ENCODE data around the gene C12orf42.

The C12orf42 gene

GRCh38 chr12:103272949-103273348 is 222.8 kb downstream of the C12orf42 start:
- H3K27me3 ChIP-seq (ENCODE audit: control insufficient read depth in 1 of 2, insufficient read depth in 1 of 2, low read length in 2 of 2), result no peaks in the 10 kb centered on the region
- H3K4me1 ChIP-seq (ENCODE audit: control insufficient read depth, insufficient read depth, low read depth, low read length), result no peaks in the 10 kb centered on the region
- no peaks in the 10 kb centered on the region for H3K79me1 ChIP-seq (replicated peaks; ENCODE audit: low read length, poor library complexity, severe bottlenecking)
- no peak overlapping the region for H2BK120ac ChIP-seq (ENCODE audit: low read depth, low read length)
- H2BK12ac ChIP-seq (ENCODE audit: low read length in 2 of 2), result no peak overlapping the region
- H3K9me3 ChIP-seq (ENCODE audit: control insufficient read depth, low read length), result no peaks in the 10 kb centered on the region
- H3K14ac ChIP-seq (ENCODE audit: low read length in 2 of 2), result no peak overlapping the region
- H2AK5ac ChIP-seq (ENCODE audit: low read length, severe bottlenecking), result no peak overlapping the region
- H4K8ac ChIP-seq (ENCODE audit: low read length), result no peak overlapping the region
- H3K23ac ChIP-seq (ENCODE audit: low read length in 2 of 2), result no peak overlapping the region
- no peak for DNase-seq
- 100% methylated on average over 1 of the region's 1 CpG for WGBS
- no peak overlapping the region for H3K27ac ChIP-seq (ENCODE audit: low read length, poor library complexity, severe bottlenecking)
- no peak overlapping the region for H3K4me2 ChIP-seq (ENCODE audit: low read length, poor library complexity, severe bottlenecking)
- no peak overlapping the region for H3K18ac ChIP-seq (ENCODE audit: low read depth in 1 of 2, low read length in 2 of 2)
- H4K91ac ChIP-seq (ENCODE audit: low read length), result no peak overlapping the region
- no peak overlapping the region for H3K9ac ChIP-seq (ENCODE audit: low read length)
- H2AFZ ChIP-seq (ENCODE audit: low read depth, low read length), result no peak overlapping the region
- H3K36me3 ChIP-seq (ENCODE audit: control insufficient read depth in 1 of 2, insufficient read depth in 2 of 2, low read depth in 1 of 2, low read length in 2 of 2), result no peaks in the 10 kb centered on the region
- H2BK15ac ChIP-seq (ENCODE audit: low read depth, poor library complexity, severe bottlenecking), result no peak overlapping the region
- no peak overlapping the region for H3K4ac ChIP-seq (ENCODE audit: low read depth in 1 of 2, low read length in 2 of 2)
- H3K4me3 ChIP-seq (ENCODE audit: insufficient read depth in 1 of 2, low read depth in 1 of 2, low read length in 2 of 2), result no peak overlapping the region
- H2BK5ac ChIP-seq (ENCODE audit: low read depth, low read length, poor library complexity, severe bottlenecking), result no peak overlapping the region

GRCh38 chr12:103269946-103270345 is 225.8 kb downstream of the C12orf42 start:
- H3K79me1 ChIP-seq (replicated peaks; ENCODE audit: low read length, poor library complexity, severe bottlenecking), result no peaks in the 10 kb centered on the region
- H3K36me3 ChIP-seq (ENCODE audit: control insufficient read depth in 1 of 2, insufficient read depth in 2 of 2, low read depth in 1 of 2, low read length in 2 of 2), result no peaks in the 10 kb centered on the region
- no peak overlapping the region for H3K4me3 ChIP-seq (ENCODE audit: insufficient read depth in 1 of 2, low read depth in 1 of 2, low read length in 2 of 2)
- H3K9ac ChIP-seq (ENCODE audit: low read length), result no peak overlapping the region
- no peak overlapping the region for H3K14ac ChIP-seq (ENCODE audit: low read length in 2 of 2)
- H2AFZ ChIP-seq (ENCODE audit: low read depth, low read length), result no peak overlapping the region
- no peaks in the 10 kb centered on the region for H3K27me3 ChIP-seq (ENCODE audit: control insufficient read depth in 1 of 2, insufficient read depth in 1 of 2, low read length in 2 of 2)
- H3K18ac ChIP-seq (ENCODE audit: low read depth in 1 of 2, low read length in 2 of 2), result no peak overlapping the region
- DNase-seq, result peak; percentile 2
- no peak overlapping the region for H3K27ac ChIP-seq (ENCODE audit: low read length, poor library complexity, severe bottlenecking)
- H3K4me1 ChIP-seq (ENCODE audit: control insufficient read depth, insufficient read depth, low read depth, low read length), result no peaks in the 10 kb centered on the region
- H3K9me3 ChIP-seq (ENCODE audit: control insufficient read depth, low read length), result no peaks in the 10 kb centered on the region
- H3K4ac ChIP-seq (ENCODE audit: low read depth in 1 of 2, low read length in 2 of 2), result no peak overlapping the region
- no peak overlapping the region for H4K8ac ChIP-seq (ENCODE audit: low read length)
- H2BK120ac ChIP-seq (ENCODE audit: low read depth, low read length), result no peak overlapping the region
- H2BK5ac ChIP-seq (ENCODE audit: low read depth, low read length, poor library complexity, severe bottlenecking), result no peak overlapping the region
- H2AK5ac ChIP-seq (ENCODE audit: low read length, severe bottlenecking), result no peak overlapping the region
- no peak overlapping the region for H3K4me2 ChIP-seq (ENCODE audit: low read length, poor library complexity, severe bottlenecking)
- no peak overlapping the region for H2BK12ac ChIP-seq (ENCODE audit: low read length in 2 of 2)
- H3K23ac ChIP-seq (ENCODE audit: low read length in 2 of 2), result no peak overlapping the region
- H4K91ac ChIP-seq (ENCODE audit: low read length), result no peak overlapping the region
- no peak overlapping the region for H2BK15ac ChIP-seq (ENCODE audit: low read depth, poor library complexity, severe bottlenecking)

GRCh38 chr12:103268831-103269514 is 226.8 kb downstream of the C12orf42 start:
- Histone ChIP-seq H3K4ac (ENCODE audit: low read depth in 1 of 2, low read length in 2 of 2) (no peak overlapping the region), H3K79me1 (replicated peaks; ENCODE audit: low read length, poor library complexity, severe bottlenecking) (no peaks in the 10 kb centered on the region), H3K18ac (ENCODE audit: low read depth in 1 of 2, low read length in 2 of 2) (no peak overlapping the region), H2AK5ac (ENCODE audit: low read length, severe bottlenecking) (no peak overlapping the region), H2BK15ac (ENCODE audit: low read depth, poor library complexity, severe bottlenecking) (no peak overlapping the region), H3K9ac (ENCODE audit: low read length) (no peak overlapping the region), H3K14ac (ENCODE audit: low read length in 2 of 2) (no peak overlapping the region), H3K4me1 (ENCODE audit: control insufficient read depth, insufficient read depth, low read depth, low read length) (no peaks in the 10 kb centered on the region), H3K4me3 (ENCODE audit: insufficient read depth in 1 of 2, low read depth in 1 of 2, low read length in 2 of 2) (no peak overlapping the region), H2BK5ac (ENCODE audit: low read depth, low read length, poor library complexity, severe bottlenecking) (no peak overlapping the region), H2AFZ (ENCODE audit: low read depth, low read length) (no peak overlapping the region), H2BK12ac (ENCODE audit: low read length in 2 of 2) (no peak overlapping the region), H2BK120ac (ENCODE audit: low read depth, low read length) (no peak overlapping the region), H3K27me3 (ENCODE audit: control insufficient read depth in 1 of 2, insufficient read depth in 1 of 2, low read length in 2 of 2) (no peaks in the 10 kb centered on the region), H3K9me3 (ENCODE audit: control insufficient read depth, low read length) (no peaks in the 10 kb centered on the region), H4K91ac (ENCODE audit: low read length) (no peak overlapping the region), H3K23ac (ENCODE audit: low read length in 2 of 2) (no peak overlapping the region), H3K27ac (ENCODE audit: low read length, poor library complexity, severe bottlenecking) (no peak overlapping the region), H3K4me2 (ENCODE audit: low read length, poor library complexity, severe bottlenecking) (no peak overlapping the region), H3K36me3 (ENCODE audit: control insufficient read depth in 1 of 2, insufficient read depth in 2 of 2, low read depth in 1 of 2, low read length in 2 of 2) (no peaks in the 10 kb centered on the region), H4K8ac (ENCODE audit: low read length) (no peak overlapping the region)
- no peak for DNase-seq
- WGBS, result 65% methylated on average over 5 of the region's 5 CpGs

- no peak overlapping the region for H4K91ac ChIP-seq (ENCODE audit: low read length)
- H3K14ac ChIP-seq (ENCODE audit: low read length in 2 of 2), result no peak overlapping the region
- H4K8ac ChIP-seq (ENCODE audit: low read length), result no peak overlapping the region
- H3K4me2 ChIP-seq (ENCODE audit: low read length, poor library complexity, severe bottlenecking), result no peak overlapping the region
- H3K4ac ChIP-seq (ENCODE audit: low read depth in 1 of 2, low read length in 2 of 2), result no peak overlapping the region
- H3K27ac ChIP-seq (ENCODE audit: low read length, poor library complexity, severe bottlenecking), result no peak overlapping the region
- H3K36me3 ChIP-seq (ENCODE audit: control insufficient read depth in 1 of 2, insufficient read depth in 2 of 2, low read depth in 1 of 2, low read length in 2 of 2), result no peaks in the 10 kb centered on the region
- H3K4me1 ChIP-seq (ENCODE audit: control insufficient read depth, insufficient read depth, low read depth, low read length), result no peaks in the 10 kb centered on the region
- no CpG with 5 or more reads among the region's 2 CpGs for WGBS
- H2AK5ac ChIP-seq (ENCODE audit: low read length, severe bottlenecking), result no peak overlapping the region
- no peak overlapping the region for H3K4me3 ChIP-seq (ENCODE audit: insufficient read depth in 1 of 2, low read depth in 1 of 2, low read length in 2 of 2)
- peaks cover 8% of the 10 kb centered on the region for H3K9me3 ChIP-seq (ENCODE audit: control insufficient read depth, low read length)
- no peaks in the 10 kb centered on the region for H3K79me1 ChIP-seq (replicated peaks; ENCODE audit: low read length, poor library complexity, severe bottlenecking)
- no peak overlapping the region for H3K23ac ChIP-seq (ENCODE audit: low read length in 2 of 2)
- H2BK12ac ChIP-seq (ENCODE audit: low read length in 2 of 2), result no peak overlapping the region
- no peak overlapping the region for H3K9ac ChIP-seq (ENCODE audit: low read length)
- no peak overlapping the region for H2BK5ac ChIP-seq (ENCODE audit: low read depth, low read length, poor library complexity, severe bottlenecking)
- no peaks in the 10 kb centered on the region for H3K27me3 ChIP-seq (ENCODE audit: control insufficient read depth in 1 of 2, insufficient read depth in 1 of 2, low read length in 2 of 2)
- H2BK120ac ChIP-seq (ENCODE audit: low read depth, low read length), result no peak overlapping the region
- H3K18ac ChIP-seq (ENCODE audit: low read depth in 1 of 2, low read length in 2 of 2), result no peak overlapping the region
- H2AFZ ChIP-seq (ENCODE audit: low read depth, low read length), result no peak overlapping the region
- DNase-seq, result no peak
- no peak overlapping the region for H2BK15ac ChIP-seq (ENCODE audit: low read depth, poor library complexity, severe bottlenecking)
Measured at GRCh38 chr12:103257763-103258162, 238.0 kb downstream of the C12orf42 start.
